Loucy (cell line): ENCODE results near the gene CFAP251.

Experiments
- EZH2phosphoT487 ChIP-seq: fragments of 200-600 bp; IDR thresholded peaks from 2 replicates; pipeline ENCODE4 v1.6.1; 2018; ENCODE audit warnings: antibody characterized with exemption, mild to moderate bottlenecking, moderate library complexity, borderline replicate concordance
- TF ChIP-seq, protein P1 (sequence below): fragments of 200-600 bp; sonication (generic); conservative IDR thresholded peaks from 2 replicates; pipeline ENCODE4 v1.5.1; 2014; ENCODE audit warnings: mild to moderate bottlenecking, antibody characterized with exemption, low read length

DNA sequence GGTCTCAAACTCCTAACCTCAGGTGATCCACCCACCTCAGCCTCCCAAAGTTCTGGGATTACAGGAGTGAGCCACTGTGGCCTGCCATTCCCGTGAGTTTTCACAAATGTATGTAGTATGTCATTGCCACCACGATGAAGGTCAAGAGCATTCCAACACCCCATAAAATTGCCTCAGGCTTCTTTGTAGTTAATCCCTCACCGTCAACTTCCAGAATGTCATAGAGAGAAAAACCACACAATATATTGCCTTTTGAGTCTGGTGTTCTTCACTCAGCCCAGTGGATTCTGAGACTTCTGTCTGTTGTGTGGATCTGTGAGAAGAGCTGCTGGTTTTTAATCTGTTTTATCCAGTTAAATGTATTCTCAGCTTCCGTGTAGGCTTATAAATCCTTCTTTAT lies 12.6 kb upstream of the CFAP251 start:
- TF ChIP-seq, protein P1, sequence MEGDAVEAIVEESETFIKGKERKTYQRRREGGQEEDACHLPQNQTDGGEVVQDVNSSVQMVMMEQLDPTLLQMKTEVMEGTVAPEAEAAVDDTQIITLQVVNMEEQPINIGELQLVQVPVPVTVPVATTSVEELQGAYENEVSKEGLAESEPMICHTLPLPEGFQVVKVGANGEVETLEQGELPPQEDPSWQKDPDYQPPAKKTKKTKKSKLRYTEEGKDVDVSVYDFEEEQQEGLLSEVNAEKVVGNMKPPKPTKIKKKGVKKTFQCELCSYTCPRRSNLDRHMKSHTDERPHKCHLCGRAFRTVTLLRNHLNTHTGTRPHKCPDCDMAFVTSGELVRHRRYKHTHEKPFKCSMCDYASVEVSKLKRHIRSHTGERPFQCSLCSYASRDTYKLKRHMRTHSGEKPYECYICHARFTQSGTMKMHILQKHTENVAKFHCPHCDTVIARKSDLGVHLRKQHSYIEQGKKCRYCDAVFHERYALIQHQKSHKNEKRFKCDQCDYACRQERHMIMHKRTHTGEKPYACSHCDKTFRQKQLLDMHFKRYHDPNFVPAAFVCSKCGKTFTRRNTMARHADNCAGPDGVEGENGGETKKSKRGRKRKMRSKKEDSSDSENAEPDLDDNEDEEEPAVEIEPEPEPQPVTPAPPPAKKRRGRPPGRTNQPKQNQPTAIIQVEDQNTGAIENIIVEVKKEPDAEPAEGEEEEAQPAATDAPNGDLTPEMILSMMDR, result no peak
- TF ChIP-seq EZH2phosphoT487, result no peak
